ENCODE measurements around the gene DNAJB12. TPM values are rescaled to one million over a fixed set of nuclear protein-coding genes. Genes with fewer than 3 reads are reported as not detected.

DNAJB12 gene
- total RNA-seq, 1 experiment from 2014 or later: 30.9 TPM

DNA sequence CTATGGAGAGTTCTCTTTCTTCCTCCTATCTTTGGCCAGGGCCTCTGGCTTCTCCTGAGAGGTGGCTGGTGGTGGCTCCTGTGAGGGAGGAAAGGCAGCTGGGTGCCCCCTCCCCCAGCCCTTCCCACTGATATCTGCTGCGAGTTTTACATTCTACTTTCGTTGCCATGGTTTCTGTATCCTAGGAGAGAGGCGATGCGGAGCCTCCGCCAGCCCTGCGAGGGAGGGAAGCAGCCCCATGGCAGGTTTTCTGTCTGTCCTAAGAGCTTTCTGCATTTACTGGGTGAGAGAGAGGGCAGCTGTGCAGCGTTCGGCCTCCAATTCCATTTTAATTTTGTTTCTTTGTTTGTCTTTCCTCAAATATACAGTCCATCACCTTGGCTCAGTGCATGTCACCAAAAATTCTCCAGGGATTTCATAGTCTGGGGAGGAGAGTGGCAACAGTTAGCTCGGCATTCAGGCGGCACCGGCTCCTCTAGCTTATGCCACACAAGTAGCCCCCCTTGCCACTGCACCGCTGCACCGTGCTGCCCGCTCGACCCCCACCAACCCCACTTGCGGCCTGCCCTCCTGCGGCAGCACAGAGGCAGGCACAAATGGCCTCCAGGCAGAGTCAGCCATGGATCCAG lies 20.4 kb downstream of the DNAJB12 start:
- Histone ChIP-seq H3K27me3 (ENCODE audit: low read length) (no peaks in the 10 kb centered on the region), H2AFZ (ENCODE audit: low read length) (no peak overlapping the region), H3K4me3 (ENCODE audit: low read length) (no peak overlapping the region), H4K20me1 (ENCODE audit: low read length) (no peaks in the 10 kb centered on the region), H3K9ac (ENCODE audit: low read length) (no peak overlapping the region), H3K4me2 (ENCODE audit: low read length) (no peak overlapping the region), H3K9me2 (replicated peaks; ENCODE audit: low read length) (no peaks in the 10 kb centered on the region), H3K27ac (ENCODE audit: low read length) (no peak overlapping the region), H3K4me1 (ENCODE audit: insufficient read depth, low read length) (peaks cover 15% of the 10 kb centered on the region), H3F3A (ENCODE audit: low read length, unreplicated experiment) (no peaks in the 10 kb centered on the region), H3K36me3 (ENCODE audit: low read depth, low read length) (peaks cover 6% of the 10 kb centered on the region; the same call in 1 of the 2 replicates), H3K79me2 (ENCODE audit: low read length) (no peaks in the 10 kb centered on the region), H3K9me3 (ENCODE audit: low read length) (no peaks in the 10 kb centered on the region)
- no peak for ATAC-seq
- TF ChIP-seq, protein P1, sequence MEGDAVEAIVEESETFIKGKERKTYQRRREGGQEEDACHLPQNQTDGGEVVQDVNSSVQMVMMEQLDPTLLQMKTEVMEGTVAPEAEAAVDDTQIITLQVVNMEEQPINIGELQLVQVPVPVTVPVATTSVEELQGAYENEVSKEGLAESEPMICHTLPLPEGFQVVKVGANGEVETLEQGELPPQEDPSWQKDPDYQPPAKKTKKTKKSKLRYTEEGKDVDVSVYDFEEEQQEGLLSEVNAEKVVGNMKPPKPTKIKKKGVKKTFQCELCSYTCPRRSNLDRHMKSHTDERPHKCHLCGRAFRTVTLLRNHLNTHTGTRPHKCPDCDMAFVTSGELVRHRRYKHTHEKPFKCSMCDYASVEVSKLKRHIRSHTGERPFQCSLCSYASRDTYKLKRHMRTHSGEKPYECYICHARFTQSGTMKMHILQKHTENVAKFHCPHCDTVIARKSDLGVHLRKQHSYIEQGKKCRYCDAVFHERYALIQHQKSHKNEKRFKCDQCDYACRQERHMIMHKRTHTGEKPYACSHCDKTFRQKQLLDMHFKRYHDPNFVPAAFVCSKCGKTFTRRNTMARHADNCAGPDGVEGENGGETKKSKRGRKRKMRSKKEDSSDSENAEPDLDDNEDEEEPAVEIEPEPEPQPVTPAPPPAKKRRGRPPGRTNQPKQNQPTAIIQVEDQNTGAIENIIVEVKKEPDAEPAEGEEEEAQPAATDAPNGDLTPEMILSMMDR (conservative IDR thresholded peaks at IDR 0.05; ENCODE audit: low read depth, low read length): no peak
- no peak for TF ChIP-seq EZH2phosphoT487 (IDR thresholded peaks at IDR 0.05; ENCODE audit: borderline replicate concordance, low read length)
- no peak for TF ChIP-seq EZH2 (IDR thresholded peaks at IDR 0.05; ENCODE audit: low read length, unreplicated experiment)
- POLR2A ChIA-PET (ENCODE audit: unreplicated experiment): no interaction called here
- intact Hi-C loops (cut with micrococcal nuclease): no loop called here
- no TSS peak for BruUV-seq (replicated peaks)
- CTCF ChIA-PET: no interaction called here
- DNase-seq: no peak

DNA sequence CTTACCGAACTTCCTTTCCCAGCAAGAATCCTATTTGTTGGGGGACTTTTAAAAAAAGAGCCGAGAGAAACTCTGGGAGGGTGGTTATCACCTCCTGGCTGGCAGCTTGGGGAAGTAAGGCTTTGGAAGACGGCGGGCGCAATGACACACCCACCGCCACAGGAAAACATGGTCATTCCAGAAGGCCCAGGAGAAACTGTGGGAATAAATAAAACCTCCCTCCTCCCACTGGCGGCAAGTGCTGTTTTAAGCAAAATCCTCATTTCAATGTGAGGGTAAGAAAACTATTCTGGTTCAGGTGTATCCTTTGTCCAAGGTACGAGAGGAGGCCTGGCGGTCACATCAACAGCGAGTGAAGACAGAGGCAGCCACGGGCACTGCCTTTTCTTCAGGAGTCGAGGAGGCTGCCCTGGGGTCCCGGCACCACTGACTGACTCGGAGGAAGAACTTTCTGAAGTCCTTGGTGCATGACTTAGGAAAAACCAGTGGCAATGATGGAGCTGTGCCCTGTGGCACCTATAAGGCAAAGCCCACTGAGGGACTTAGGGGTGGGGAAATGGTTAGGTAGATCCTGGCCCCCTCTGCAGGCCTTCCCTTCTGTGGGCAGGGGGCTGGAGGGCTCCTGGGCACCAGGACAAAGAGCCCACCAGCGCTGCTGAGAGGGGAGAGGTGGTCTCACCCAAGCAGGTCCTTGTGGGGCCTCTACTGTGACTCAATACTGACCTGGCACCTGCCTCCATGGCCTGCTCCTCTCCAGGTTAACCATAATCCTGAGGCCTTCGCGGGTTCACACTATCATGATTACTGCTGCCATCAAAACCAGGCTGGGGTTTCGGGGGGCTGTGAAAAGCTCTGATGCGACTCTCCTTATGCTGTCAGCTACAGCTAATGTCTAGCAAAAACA lies 21.4 kb downstream of the DNAJB12 start:
- H3K9ac ChIP-seq (ENCODE audit: low read length): no peak overlapping the region

DNA sequence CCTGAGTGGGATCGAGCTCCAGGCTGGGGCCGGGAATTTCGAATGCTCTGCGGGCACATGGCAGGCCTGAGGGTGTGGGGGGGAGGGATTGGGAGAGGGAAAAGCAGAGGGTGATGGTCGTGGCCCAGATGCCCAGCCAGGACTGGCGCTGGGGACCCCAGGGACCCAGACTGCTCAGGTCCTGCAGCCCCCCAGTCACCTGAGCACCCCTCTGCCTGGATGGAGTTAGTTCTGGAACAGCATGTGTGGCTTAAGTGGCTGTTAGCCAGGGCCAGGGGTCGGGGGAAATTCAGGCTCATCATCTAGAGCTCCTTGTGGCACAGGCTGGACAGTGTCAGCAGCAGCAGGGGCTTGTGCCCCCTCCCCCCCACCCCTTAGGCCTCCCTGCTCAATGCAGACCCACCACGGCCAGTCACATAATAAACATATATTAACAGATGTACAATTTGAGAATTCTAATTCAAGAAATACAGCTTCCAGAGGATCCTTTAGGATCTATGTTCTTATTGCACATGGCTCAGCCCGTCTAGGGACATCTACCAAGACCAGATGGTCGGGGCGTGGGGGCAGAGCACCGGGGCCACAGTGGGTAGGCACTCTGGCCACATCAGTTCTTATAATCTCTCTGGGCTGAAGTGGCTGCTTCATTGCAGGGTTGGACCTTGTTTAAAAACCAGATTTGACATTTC lies 22.2 kb downstream of the DNAJB12 start:
- no peak overlapping the region for H3K4me3 ChIP-seq (ENCODE audit: low read length)

More for the DNA sequence above, 21.4 kb downstream of the DNAJB12 start:
- Histone ChIP-seq H2AFZ (ENCODE audit: low read length) (no peak overlapping the region), H3K9me3 (ENCODE audit: low read length) (no peaks in the 10 kb centered on the region), H3K27ac (ENCODE audit: low read length) (no peak overlapping the region), H3K27me3 (ENCODE audit: low read length) (no peaks in the 10 kb centered on the region), H3K4me1 (ENCODE audit: insufficient read depth, low read length) (peaks cover 15% of the 10 kb centered on the region), H3K9me2 (replicated peaks; ENCODE audit: low read length) (no peaks in the 10 kb centered on the region), H3K79me2 (ENCODE audit: low read length) (no peaks in the 10 kb centered on the region), H4K20me1 (ENCODE audit: low read length) (no peaks in the 10 kb centered on the region), H3K4me2 (ENCODE audit: low read length) (no peak overlapping the region), H3K36me3 (ENCODE audit: low read depth, low read length) (peaks cover 6% of the 10 kb centered on the region; the same call in 1 of the 2 replicates), H3F3A (ENCODE audit: low read length, unreplicated experiment) (no peaks in the 10 kb centered on the region), H3K4me3 (ENCODE audit: low read length) (no peak overlapping the region)
- DNase-seq: no peak
- intact Hi-C loops (cut with micrococcal nuclease): no loop called here
- BruUV-seq (replicated peaks): no TSS peak
- ATAC-seq: no peak
- POLR2A ChIA-PET (ENCODE audit: unreplicated experiment): no interaction called here
- CTCF ChIA-PET: no interaction called here
- TF ChIP-seq EZH2 (IDR thresholded peaks at IDR 0.05; ENCODE audit: low read length, unreplicated experiment): no peak

More for the DNA sequence above, 22.2 kb downstream of the DNAJB12 start:
- Histone ChIP-seq H4K20me1 (ENCODE audit: low read length) (no peaks in the 10 kb centered on the region), H3K9me2 (replicated peaks; ENCODE audit: low read length) (no peaks in the 10 kb centered on the region), H3K4me1 (ENCODE audit: insufficient read depth, low read length) (peaks cover 21% of the 10 kb centered on the region), H3K9me3 (ENCODE audit: low read length) (no peaks in the 10 kb centered on the region), H3K36me3 (ENCODE audit: low read depth, low read length) (peaks cover 6% of the 10 kb centered on the region; the same call in 1 of the 2 replicates), H3K4me2 (ENCODE audit: low read length) (no peak overlapping the region), H3K79me2 (ENCODE audit: low read length) (no peaks in the 10 kb centered on the region), H3K27me3 (ENCODE audit: low read length) (no peaks in the 10 kb centered on the region), H3K27ac (ENCODE audit: low read length) (peak overlapping the region; percentile 78), H3K9ac (ENCODE audit: low read length) (peak overlapping the region; percentile 55), H3F3A (ENCODE audit: low read length, unreplicated experiment) (no peaks in the 10 kb centered on the region), H2AFZ (ENCODE audit: low read length) (no peak overlapping the region)
- intact Hi-C loops (cut with micrococcal nuclease): no loop called here
- no peak for DNase-seq
- no peak for TF ChIP-seq EZH2 (IDR thresholded peaks at IDR 0.05; ENCODE audit: low read length, unreplicated experiment)
- TF ChIP-seq, protein P1 (conservative IDR thresholded peaks at IDR 0.05; ENCODE audit: low read depth, low read length): no peak
- no peak for TF ChIP-seq EZH2phosphoT487 (IDR thresholded peaks at IDR 0.05; ENCODE audit: borderline replicate concordance, low read length)
- ChIA-PET CTCF (no interaction called here), POLR2A (ENCODE audit: unreplicated experiment) (no interaction called here)
- ATAC-seq: peak; percentile 2
- TSS peak; percentile 61 for BruUV-seq (replicated peaks)
